ENCODE measurements around the gene HSPA2. TPM values are rescaled to one million over a fixed set of nuclear protein-coding genes. Genes with fewer than 3 reads are reported as not detected.

HSPA2 gene
- total RNA-seq (2014; rRNA removed; shearing (Covaris generic)): 1.2 and 2.6 TPM in 2 replicates

- DNase-seq (ENCODE audit: low read depth): peak; percentile 95
Observed at GRCh38 chr14:64540208-64541202, at the start of gene HSPA2. TSS of gene HSPA2 (plus strand) at chr14:64540741. CDS start at chr14:64540850, 109 bp downstream.

GRCh38 chr14:64491637-64492036 is 48.9 kb upstream of the HSPA2 start:
- no peak for DNase-seq (ENCODE audit: low read depth)

- DNase-seq (ENCODE audit: low read depth): no peak
Observed at GRCh38 chr14:64493455-64493854, 47.1 kb upstream of the HSPA2 start.

- DNase-seq (ENCODE audit: low read depth): no peak
Observed at GRCh38 chr14:64495252-64495651, 45.3 kb upstream of the HSPA2 start.

GRCh38 chr14:64496764-64497163 is 43.8 kb upstream of the HSPA2 start:
- no peak for DNase-seq (ENCODE audit: low read depth)

DNA sequence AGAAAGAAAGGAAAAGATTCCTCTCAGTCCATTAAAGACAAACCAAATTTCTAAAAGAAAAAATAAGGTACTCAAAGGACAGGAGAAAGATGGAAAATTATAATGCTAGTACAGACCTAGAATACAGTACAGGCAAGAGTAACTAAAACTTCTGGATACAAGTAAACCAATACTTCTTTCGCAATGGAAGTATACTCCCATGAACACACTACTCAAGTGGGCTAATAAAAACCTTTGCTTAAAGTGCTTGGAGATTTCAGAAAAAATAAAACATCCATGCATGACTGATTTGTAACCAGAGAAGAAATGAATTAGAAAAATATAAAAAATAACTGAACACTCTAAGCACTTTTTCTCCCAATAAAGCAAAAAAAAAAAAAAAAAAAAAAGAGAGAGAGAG is 40.5 kb upstream of the HSPA2 start:
- DNase-seq (ENCODE audit: low read depth): no peak

- DNase-seq (ENCODE audit: low read depth): peak; percentile 97
Observed at GRCh38 chr14:64501411-64502171, 39.0 kb upstream of the HSPA2 start.

- DNase-seq (ENCODE audit: low read depth): peak; percentile 6
Observed at GRCh38 chr14:64502456-64502855, 38.1 kb upstream of the HSPA2 start.

DNA sequence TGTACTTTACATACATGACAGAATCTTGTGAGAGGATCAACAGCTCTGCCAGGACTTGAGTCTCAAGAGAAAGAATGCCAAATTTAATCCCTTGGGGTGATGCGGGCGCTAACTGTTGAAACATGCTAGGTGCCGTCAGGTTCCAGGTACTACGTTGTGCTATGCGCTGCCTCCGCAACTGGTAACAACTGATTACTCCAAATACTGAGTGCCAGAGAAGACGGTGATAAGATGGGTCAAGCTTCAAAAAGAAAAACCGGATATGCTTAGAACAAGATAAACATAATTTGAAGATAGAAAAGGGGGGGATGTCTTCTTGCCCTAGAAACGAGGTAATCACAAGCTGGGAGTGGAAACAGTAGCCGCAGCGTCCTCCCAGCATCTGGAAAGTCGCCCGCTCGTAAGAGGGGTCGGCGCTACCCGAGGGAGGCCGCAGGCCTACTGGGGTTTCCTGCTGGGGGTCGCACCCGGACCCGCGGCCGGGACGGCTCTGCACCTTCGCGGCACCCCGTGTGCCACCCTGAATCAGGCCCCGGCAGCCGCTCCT is 37.6 kb upstream of the HSPA2 start:
- peak; percentile 22 for DNase-seq (ENCODE audit: low read depth)

GRCh38 chr14:64503434-64504309 is 36.9 kb upstream of the HSPA2 start, which contains the start of gene ZBTB25:
TSS of gene ZBTB25 (minus strand) at chr14:64503838. CDS start at chr14:64490533, 13,305 bp downstream.
- DNase-seq (ENCODE audit: low read depth): peak; percentile 93

- peak; percentile 78 for DNase-seq (ENCODE audit: low read depth)
Observed at GRCh38 chr14:64504310-64504896, 36.1 kb upstream of the HSPA2 start, which contains the start of gene ZBTB1. TSS of gene ZBTB1 (plus strand) at chr14:64504770. CDS start at chr14:64521505, 16,735 bp downstream.

DNA sequence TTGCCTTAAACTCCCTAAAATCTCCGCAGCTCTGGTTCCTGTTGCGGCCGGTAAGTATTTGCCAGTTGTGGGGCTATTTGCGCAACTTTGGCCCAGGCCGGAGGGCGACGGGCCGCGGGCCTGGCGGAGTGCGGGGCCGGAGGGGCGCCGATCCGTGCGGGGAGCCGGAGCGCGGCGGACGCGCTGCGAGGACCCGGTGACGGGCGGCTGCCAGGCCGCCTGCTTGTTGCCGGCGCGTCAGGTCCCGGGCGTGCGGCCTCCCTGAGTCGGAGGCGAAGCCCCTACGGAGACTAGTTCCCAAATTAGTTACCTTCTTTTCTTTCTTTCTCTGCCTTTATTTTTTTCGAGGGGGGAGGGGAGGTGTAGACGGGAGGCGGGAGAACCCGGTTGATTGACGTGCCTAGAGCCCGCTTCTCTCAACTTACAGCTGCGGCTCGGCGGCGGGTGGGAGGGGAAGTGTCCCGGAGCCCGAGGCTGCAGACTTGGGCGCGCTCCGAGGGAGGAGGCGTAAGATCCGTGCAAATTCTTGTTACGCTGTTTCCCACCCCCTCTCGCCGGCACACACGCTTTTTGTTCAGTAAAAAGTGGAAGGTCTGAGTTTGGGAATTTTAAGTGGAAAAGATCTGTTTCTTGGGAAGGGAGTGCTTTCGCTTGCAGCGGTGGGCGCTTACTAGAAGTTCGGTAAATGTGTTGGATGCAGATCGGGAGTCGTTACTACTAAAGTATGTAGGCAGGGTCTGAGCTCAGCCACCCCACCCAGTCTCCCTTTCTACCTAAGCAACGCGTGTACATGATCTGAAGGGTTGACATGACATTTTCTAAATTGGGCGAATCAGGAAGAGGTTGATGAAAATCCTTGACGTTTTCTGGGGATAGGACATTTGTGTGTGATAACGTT is 35.4 kb upstream of the HSPA2 start:
- DNase-seq (ENCODE audit: low read depth): peak; percentile 89

DNA sequence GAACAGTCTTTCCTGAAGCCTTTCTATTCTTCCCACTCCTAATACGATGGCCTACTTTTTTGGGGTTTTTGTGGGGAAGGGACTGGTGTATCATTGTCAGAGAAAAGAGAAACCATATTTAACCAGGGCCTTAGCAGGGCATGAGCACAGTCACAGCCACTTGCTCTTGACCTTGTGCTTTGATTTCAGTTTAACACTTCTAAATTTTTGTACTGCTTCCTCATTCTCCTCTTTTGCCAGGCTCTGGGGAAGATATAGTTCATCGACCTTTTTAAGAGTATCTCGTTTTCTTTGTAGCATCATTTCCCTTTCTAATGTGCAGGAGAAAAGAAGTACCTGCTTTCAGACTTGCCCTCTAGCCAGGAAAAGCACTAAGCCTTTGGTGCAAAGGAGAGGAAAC is 33.8 kb upstream of the HSPA2 start:
- no peak for DNase-seq (ENCODE audit: low read depth)

- peak; percentile 46 for DNase-seq (ENCODE audit: low read depth)
Observed at GRCh38 chr14:64507376-64508156, 33.0 kb upstream of the HSPA2 start.

DNA sequence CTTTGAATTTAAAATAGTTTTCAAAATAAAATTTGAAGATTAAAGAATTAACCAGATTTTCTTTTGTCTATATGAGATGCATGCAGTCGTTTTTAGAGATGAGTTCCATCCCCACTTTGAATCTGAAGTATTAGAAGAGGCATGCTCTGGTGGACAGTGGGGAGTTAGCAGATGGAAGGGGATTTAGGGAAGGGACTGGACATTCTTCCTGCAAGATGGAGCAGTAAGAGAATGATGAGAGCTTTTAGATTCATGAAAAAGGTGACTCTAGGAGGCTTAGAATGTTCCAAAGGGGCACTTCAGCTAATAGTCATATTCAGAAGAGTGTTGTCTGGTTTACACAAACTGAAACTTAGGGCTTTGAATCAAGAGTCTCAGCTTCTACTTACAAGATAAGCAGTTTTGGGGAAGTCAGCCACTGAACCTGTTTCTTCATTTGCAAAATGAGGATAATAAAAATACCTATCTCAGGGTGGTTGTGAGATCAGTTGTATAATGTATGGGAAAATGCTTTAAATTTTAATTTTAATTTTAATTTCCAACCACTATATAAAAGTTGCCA is 32.2 kb upstream of the HSPA2 start:
- DNase-seq (ENCODE audit: low read depth): no peak

- no peak for DNase-seq (ENCODE audit: low read depth)
Observed at GRCh38 chr14:64509036-64509435, 31.5 kb upstream of the HSPA2 start.

DNA sequence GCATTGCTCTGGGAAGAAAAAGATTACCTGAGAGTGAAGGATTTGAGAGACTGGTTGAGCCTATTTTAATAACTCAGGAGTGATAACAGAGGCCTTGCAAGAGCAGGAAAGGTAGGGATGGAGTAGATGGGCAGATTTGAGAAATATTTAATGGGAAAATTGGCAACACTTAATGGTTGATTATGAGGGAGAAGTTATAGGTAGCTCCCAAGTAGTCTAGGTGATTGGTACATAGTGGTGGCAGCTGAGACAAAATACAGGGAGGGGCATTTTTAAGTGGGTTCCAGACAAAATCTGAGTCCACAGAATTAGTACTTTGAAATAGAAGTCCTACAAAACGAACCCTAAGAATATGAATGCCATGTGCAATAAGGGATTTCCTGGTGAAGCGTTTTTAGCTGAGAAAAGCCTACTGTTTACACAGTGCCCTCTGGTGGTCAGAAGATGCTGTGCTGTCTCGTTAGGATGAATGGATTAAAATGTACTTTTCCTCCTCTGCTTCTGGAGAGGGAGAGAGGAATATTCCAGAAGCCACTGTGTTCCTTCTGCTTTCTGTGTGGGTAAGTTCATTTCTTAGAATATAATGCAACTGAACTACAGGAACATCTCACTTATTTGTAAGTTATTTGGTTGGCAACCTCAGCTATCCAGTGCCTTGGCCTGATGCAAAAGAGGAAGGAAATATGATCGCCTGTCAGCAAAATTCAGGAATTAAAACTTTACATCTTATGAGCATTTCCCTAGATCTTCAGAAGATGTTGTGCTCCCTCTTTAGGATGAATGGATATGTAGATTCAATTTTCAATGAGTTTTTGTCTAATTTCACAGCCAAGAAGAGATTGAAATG is 29.5 kb upstream of the HSPA2 start:
- peak; percentile 72 for DNase-seq (ENCODE audit: low read depth)

Measured in M059J (cell line).